Measurements from ENCODE around the gene NEK10.
"Not testable (repeated sequence)": the region's sequence is repeated elsewhere in the genome, so short reads cannot be mapped to it uniquely, and the experiment has no call there.

NEK10 gene

GRCh38 chr3:27368831-27369607, at the start of gene NEK10:
Gene NEK10 (minus strand): TSS chr3:27369383. CDS start chr3:27352882, 16,501 bp downstream.
- TF ChIP-seq MAX (IDR thresholded peaks at IDR 0.05; ENCODE audit: low read depth, low read length) (peak; percentile 29; the same call in 1 of the 2 replicates), CTCF (IDR thresholded peaks at IDR 0.05; ENCODE audit: low read depth, low read length) (no peak)
- peak; percentile 88 for DNase-seq (ENCODE audit: low read depth)
- H3K4me3 ChIP-seq (ENCODE audit: low read depth, low read length): peak within 1 kb of the TSS; percentile 70

GRCh38 chr3:27415202-27415601, 46.0 kb upstream of the NEK10 start:
- H3K4me3 ChIP-seq (ENCODE audit: low read depth, low read length): no peak overlapping the region
- DNase-seq (ENCODE audit: low read depth): no peak
- no peak for TF ChIP-seq MAX (IDR thresholded peaks at IDR 0.05; ENCODE audit: low read depth, low read length)
- no peak for TF ChIP-seq CTCF (IDR thresholded peaks at IDR 0.05; ENCODE audit: low read depth, low read length)
- no peak for TF ChIP-seq POLR2A (IDR thresholded peaks at IDR 0.05; ENCODE audit: extremely low read depth, insufficient read length)
- no peak for TF ChIP-seq MYC (IDR thresholded peaks at IDR 0.05; ENCODE audit: low read depth, low read length)

- peak; percentile 11 for DNase-seq (ENCODE audit: low read depth)
- H3K4me3 ChIP-seq (ENCODE audit: low read depth, low read length): no peak overlapping the region
- TF ChIP-seq POLR2A (IDR thresholded peaks at IDR 0.05; ENCODE audit: extremely low read depth, insufficient read length) (no peak), CTCF (IDR thresholded peaks at IDR 0.05; ENCODE audit: low read depth, low read length) (no peak), MAX (IDR thresholded peaks at IDR 0.05; ENCODE audit: low read depth, low read length) (no peak), MYC (IDR thresholded peaks at IDR 0.05; ENCODE audit: low read depth, low read length) (no peak)
These were observed 23.9 kb upstream of the NEK10 start for GRCh38 chr3:27392950-27393679.

GRCh38 chr3:27392414-27392813, 23.2 kb upstream of the NEK10 start:
- not testable (repeated sequence) for DNase-seq (ENCODE audit: low read depth); H3K4me3 ChIP-seq (ENCODE audit: low read depth, low read length)

GRCh38 chr3:27391796-27392195, 22.6 kb upstream of the NEK10 start:
- DNase-seq (ENCODE audit: low read depth): no peak
- no peak for TF ChIP-seq MYC (IDR thresholded peaks at IDR 0.05; ENCODE audit: low read depth, low read length)
- no peak for TF ChIP-seq CTCF (IDR thresholded peaks at IDR 0.05; ENCODE audit: low read depth, low read length)
- TF ChIP-seq POLR2A (IDR thresholded peaks at IDR 0.05; ENCODE audit: extremely low read depth, insufficient read length): no peak
- TF ChIP-seq MAX (IDR thresholded peaks at IDR 0.05; ENCODE audit: low read depth, low read length): no peak
- H3K4me3 ChIP-seq (ENCODE audit: low read depth, low read length): no peak overlapping the region

- no peak for DNase-seq (ENCODE audit: low read depth)
- TF ChIP-seq MYC (IDR thresholded peaks at IDR 0.05; ENCODE audit: low read depth, low read length): no peak
- no peak for TF ChIP-seq MAX (IDR thresholded peaks at IDR 0.05; ENCODE audit: low read depth, low read length)
- TF ChIP-seq CTCF (IDR thresholded peaks at IDR 0.05; ENCODE audit: low read depth, low read length): no peak
- no peak for TF ChIP-seq POLR2A (IDR thresholded peaks at IDR 0.05; ENCODE audit: extremely low read depth, insufficient read length)
- H3K4me3 ChIP-seq (ENCODE audit: low read depth, low read length): no peak overlapping the region
These were observed 18.4 kb upstream of the NEK10 start for GRCh38 chr3:27387625-27388024.
